DOHH2 (cell line): Measurements from ENCODE around the gene DCT.

ENCODE experiments used
- EZH2phosphoT487 ChIP-seq: fragments of 200-600 bp; sonication (generic); IDR thresholded peaks from 2 replicates; pipeline ENCODE4 v1.6.1; 2017; ENCODE audit warnings: borderline replicate concordance, mild to moderate bottlenecking, antibody characterized with exemption, low read length, moderate library complexity, mixed read lengths
- TF ChIP-seq, protein P1 (sequence below): fragments of 200-600 bp; sonication (generic); IDR thresholded peaks from one replicate; pipeline ENCODE4 v1.5.1; 2014; ENCODE audit warnings: antibody characterized with exemption, mild to moderate bottlenecking, low read depth, low read length; ENCODE audit not compliant: poor library complexity, severe bottlenecking

DNA sequence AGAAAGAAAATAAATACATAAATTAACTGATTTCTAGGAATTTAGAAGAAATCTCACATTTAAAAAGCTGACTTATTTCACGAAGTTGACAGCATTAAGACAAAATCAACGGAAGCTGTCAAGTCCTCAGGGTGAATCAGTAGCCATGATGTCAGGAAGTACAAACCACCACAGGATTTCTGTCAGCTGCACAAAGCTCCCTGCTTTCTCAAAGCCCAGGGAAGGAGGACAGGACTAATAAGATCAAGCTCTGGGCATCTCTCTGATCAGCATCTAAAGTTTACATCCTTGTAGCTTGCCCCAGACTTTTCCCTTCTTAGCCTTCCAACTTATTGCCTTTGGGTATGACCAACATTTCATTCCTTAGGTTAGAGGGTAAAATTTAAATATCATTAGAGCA is 9.4 kb downstream of the DCT start:
- TF ChIP-seq, protein P1, sequence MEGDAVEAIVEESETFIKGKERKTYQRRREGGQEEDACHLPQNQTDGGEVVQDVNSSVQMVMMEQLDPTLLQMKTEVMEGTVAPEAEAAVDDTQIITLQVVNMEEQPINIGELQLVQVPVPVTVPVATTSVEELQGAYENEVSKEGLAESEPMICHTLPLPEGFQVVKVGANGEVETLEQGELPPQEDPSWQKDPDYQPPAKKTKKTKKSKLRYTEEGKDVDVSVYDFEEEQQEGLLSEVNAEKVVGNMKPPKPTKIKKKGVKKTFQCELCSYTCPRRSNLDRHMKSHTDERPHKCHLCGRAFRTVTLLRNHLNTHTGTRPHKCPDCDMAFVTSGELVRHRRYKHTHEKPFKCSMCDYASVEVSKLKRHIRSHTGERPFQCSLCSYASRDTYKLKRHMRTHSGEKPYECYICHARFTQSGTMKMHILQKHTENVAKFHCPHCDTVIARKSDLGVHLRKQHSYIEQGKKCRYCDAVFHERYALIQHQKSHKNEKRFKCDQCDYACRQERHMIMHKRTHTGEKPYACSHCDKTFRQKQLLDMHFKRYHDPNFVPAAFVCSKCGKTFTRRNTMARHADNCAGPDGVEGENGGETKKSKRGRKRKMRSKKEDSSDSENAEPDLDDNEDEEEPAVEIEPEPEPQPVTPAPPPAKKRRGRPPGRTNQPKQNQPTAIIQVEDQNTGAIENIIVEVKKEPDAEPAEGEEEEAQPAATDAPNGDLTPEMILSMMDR: no peak
- no peak for TF ChIP-seq EZH2phosphoT487
